Right lobe of liver (tissue), 6 donors: ENCODE data around the gene LDB2. TPM values are rescaled to one million over a fixed set of nuclear protein-coding genes. Genes with fewer than 3 reads are reported as not detected.

ENCODE experiments used
- ATAC-seq, 4 donors: fragments of 200-7000 bp; cut with Tn5 transposase; one replicate each; pipeline ENCODE4 v1.9.1; 2020; ENCODE audit warnings: mild to moderate bottlenecking in 4 of 4, moderate library complexity in 4 of 4
- DNase-seq, 3 donors: peaks; one replicate each; pipeline ENCODE4 v3.0.0-alpha.2; 2020
- H3K27ac ChIP-seq, 3 donors: fragments of 200-600 bp; one replicate each; pipeline ENCODE4 v1.8.0; 2022
- H3K27me3 ChIP-seq, 2 donors: fragments of 200-600 bp; one replicate each; pipeline ENCODE4 v1.8.0; 2022
- H3K36me3 ChIP-seq, 4 donors: fragments of 200-600 bp; sonication (generic) in 1 of 4; one replicate each; pipeline versions ENCODE4 v1.5.1 to v1.8.0; 2017 to 2022; ENCODE audit warnings: control low read depth in 1 of 4
- H3K4me1 ChIP-seq, 4 donors: fragments of 200-600 bp; sonication (generic) in 1 of 4; one replicate each; pipeline versions ENCODE4 v1.5.1 to v1.8.0; 2017 to 2022; ENCODE audit warnings: control low read depth in 1 of 4
- H3K4me3 ChIP-seq, 3 donors: fragments of 200-600 bp; one replicate each; pipeline ENCODE4 v1.8.0; 2022
- H3K9me3 ChIP-seq, 4 donors: fragments of 200-600 bp; sonication (generic) in 1 of 4; one replicate each; pipeline versions ENCODE4 v1.5.1 to v1.8.0; 2017 to 2022; ENCODE audit warnings: control low read depth in 1 of 4
- POLR2A ChIP-seq: fragments of 450-650 bp; IDR thresholded peaks from one replicate; pipeline ENCODE4 v1.6.1; 2017; ENCODE audit warnings: antibody characterized with exemption, mild to moderate bottlenecking
- WGBS: methylation state at CpG from one replicate; pipeline ENCODE4 v1.1.6; 2018; ENCODE audit warnings: low coverage, low lambda C conversion rate; ENCODE audit not compliant: insufficient coverage; ENCODE audit errors: missing lambda C conversion rate; 5-methylcytosine and 5-hydroxymethylcytosine counted together
- intact Hi-C, 2 donors: fragments of 100-400 bp; cut with DNase I; formaldehyde crosslinking; loops; one replicate each; pipeline versions ENCODE4 v1.11.2 to v1.14.1; 2022
- total RNA-seq, 6 experiments: library from RNA; depleted of rRNA in 2 of 6; stranded (reverse); fragments of >200 nt in 2 of 6; fragmentation: NEBNext Ultra II Directional in 3 of 6; extraction: Animal tissue kit (Norgen Biotek cat#: 25700) in 3 of 6; gene quantifications; one replicate each; pipeline versions ENCODE4 v1.1.0 to v1.2.4, GENCODE V29; 2016 to 2023
- TF ChIP-seq, protein P1 (sequence below), 4 donors: fragments of 200-600 bp in 3 of 4; fragments of 450-650 bp in 1 of 4; IDR thresholded peaks; one replicate each; pipeline versions ENCODE4 v1.5.1 to v1.8.0; 2016 to 2022; ENCODE audit warnings: antibody characterized with exemption in 4 of 4, mild to moderate bottlenecking in 2 of 4
- donor health status: DM: no; HTN: yes; CAD: no.
- donor health status: DM: no; HTN: no; CAD: no.
- donor health status: DM: no; HTN: no; CAD: no.
- donor health status: DM: no; HTN: yes; CAD: no.
- donor health status: DM: no; HTN: yes; CAD: no.

The LDB2 gene
- total RNA-seq, 6 experiments from 2014 or later: 11.4 to 26.6 (median 17.3) TPM

DNA sequence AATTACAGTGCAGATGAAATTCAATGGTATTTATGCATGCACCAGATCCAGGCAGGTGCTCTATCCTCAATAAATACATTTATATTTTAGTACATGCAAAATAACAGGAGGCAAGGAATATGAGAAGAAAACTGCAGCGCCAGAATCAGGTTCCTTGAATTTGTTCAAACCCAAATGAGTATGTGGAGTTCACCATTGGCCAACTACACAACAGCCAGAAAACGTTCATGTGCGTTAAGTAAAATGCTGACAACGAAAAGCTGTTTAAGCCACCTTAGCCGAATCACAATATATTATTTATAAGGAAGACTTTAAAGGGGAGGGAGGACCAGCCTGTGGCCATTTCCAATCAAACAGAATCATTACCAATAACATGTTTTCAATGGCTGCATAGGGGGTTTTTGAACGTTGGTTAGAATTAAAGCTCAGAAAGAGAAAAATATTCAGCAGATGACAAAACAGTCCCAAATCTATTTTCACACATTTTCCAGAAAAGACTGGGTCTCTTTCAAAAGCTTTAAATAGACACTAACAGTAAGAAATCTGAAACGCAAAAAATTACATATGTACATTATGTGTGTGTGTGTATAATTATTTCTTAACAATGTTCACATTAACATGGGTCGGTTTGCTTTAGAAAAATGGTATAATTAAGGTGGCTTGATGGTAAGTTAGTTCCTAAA, 171.9 kb downstream of the LDB2 start:
- 85% methylated on average over 8 of the region's 8 CpGs for WGBS

DNA sequence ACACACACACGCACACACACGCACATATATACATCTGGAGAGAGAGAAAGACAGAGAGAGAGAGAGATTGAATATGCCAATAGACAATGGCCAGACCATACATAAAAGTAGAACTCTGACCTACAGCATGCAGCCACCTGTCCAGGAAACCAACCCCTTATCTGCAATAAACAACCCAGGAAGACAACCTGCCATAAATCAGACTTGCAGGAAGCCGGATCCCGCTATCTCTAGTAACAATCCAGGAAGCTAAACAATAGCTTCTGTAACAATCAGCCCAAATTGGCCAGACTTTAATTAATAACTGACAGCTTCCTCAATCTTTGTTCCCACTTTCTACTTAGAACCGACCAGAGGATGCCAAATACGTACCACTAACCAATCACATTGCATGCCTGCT, 173.2 kb downstream of the LDB2 start:
- Histone ChIP-seq H3K9me3 (no peaks in the 10 kb centered on the region), H3K27me3 (no peaks in the 10 kb centered on the region), H3K36me3 (no peaks in the 10 kb centered on the region), H3K4me3 (no peak overlapping the region), H3K27ac (no peak overlapping the region), H3K4me1 (peaks cover 0 to 21% (median 8%) of the 10 kb centered on the region in 4 donors)
- intact Hi-C loops: no loop called here
- TF ChIP-seq POLR2A: no peak
- TF ChIP-seq, protein P1, sequence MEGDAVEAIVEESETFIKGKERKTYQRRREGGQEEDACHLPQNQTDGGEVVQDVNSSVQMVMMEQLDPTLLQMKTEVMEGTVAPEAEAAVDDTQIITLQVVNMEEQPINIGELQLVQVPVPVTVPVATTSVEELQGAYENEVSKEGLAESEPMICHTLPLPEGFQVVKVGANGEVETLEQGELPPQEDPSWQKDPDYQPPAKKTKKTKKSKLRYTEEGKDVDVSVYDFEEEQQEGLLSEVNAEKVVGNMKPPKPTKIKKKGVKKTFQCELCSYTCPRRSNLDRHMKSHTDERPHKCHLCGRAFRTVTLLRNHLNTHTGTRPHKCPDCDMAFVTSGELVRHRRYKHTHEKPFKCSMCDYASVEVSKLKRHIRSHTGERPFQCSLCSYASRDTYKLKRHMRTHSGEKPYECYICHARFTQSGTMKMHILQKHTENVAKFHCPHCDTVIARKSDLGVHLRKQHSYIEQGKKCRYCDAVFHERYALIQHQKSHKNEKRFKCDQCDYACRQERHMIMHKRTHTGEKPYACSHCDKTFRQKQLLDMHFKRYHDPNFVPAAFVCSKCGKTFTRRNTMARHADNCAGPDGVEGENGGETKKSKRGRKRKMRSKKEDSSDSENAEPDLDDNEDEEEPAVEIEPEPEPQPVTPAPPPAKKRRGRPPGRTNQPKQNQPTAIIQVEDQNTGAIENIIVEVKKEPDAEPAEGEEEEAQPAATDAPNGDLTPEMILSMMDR (IDR thresholded peaks at IDR 0.05): no peak
- DNase-seq: no peak
- ATAC-seq: no peak
- 79% methylated on average over 5 of the region's 6 CpGs for WGBS

More for the DNA sequence above, 171.9 kb downstream of the LDB2 start:
- intact Hi-C loops: no loop called here
- H3K27me3 ChIP-seq: no peaks in the 10 kb centered on the region
- no peaks in the 10 kb centered on the region for H3K9me3 ChIP-seq
- peaks cover 0 to 16% (median 4%) of the 10 kb centered on the region in 4 donors for H3K4me1 ChIP-seq
- no peaks in the 10 kb centered on the region for H3K36me3 ChIP-seq
- no peak overlapping the region for H3K27ac ChIP-seq
- no peak overlapping the region for H3K4me3 ChIP-seq
- ATAC-seq: no peak
- no peak for DNase-seq
- TF ChIP-seq, protein P1 (IDR thresholded peaks at IDR 0.05): no peak
- TF ChIP-seq POLR2A: no peak

DNA sequence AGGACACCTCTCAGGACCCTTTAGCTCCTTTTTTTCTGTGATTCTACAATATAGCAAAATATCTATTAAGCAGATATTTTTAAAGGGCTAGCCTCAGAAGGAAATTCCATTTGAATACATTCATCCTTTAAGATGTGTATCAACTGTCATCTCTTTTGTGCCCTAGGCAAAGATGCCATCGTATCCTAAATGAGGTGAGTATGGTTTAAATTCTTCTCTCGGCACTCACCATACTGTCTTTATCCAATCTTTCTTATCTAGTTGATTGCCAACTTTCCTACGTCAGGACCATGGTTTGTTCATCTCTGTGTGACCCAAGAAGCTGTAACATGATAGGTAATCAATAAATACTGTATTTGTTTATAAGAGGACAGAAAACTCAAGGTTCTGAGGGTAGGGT, 176.0 kb downstream of the LDB2 start:
- H3K4me1 ChIP-seq: peaks cover 0 to 21% (median 8%) of the 10 kb centered on the region in 4 donors
- peak in 1 of 4 donors; percentile 34 for ATAC-seq
- whole genome bisulfite sequencing: 50% methylated on average over 3 of the region's 3 CpGs
- no peaks in the 10 kb centered on the region for H3K36me3 ChIP-seq
- H3K27me3 ChIP-seq: no peaks in the 10 kb centered on the region
- H3K27ac ChIP-seq: peak overlapping the region in 2 of 3 donors; percentile 28 to 59
- intact Hi-C loops: no loop called here
- TF ChIP-seq, protein P1 (IDR thresholded peaks at IDR 0.05): no peak
- no peak for TF ChIP-seq POLR2A
- H3K4me3 ChIP-seq: no peak overlapping the region
- DNase-seq: no peak
- H3K9me3 ChIP-seq: no peaks in the 10 kb centered on the region

DNA sequence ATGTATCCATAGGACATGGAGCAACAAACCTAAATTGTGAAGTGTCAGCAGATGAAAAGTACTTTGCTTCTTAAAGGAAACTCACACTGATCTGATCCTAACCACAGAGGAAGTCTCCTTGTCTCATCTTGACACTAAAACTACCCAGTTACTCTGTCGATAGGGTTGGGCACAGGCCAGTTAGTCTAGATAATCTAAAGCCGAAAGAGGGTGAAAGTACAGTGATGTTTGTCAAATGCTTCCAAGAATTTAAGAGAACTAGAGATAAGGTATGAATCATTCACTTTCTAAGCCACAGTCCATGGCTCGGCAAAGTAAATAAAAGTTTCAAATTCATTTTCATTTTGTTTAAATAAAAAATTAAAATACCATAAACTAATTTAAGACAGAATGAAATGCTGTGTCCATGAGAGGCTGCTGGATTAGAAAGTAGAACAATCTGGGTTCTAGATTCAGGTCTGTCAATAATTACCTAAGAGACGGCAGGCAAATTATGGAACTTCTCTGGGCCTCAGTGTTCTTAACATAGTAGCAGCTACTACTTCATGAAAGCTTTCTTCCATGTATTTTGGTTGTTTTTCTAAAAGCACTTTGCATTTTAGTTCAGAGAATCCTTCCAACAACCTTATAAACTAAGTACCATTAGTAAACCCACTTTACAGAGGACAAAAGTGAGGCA, 176.7 kb downstream of the LDB2 start:
- DNase-seq (peak in 2 of 3 donors; percentile 42 to 53), ATAC-seq (peak; percentile 87 to 96 (median 91))
- Histone ChIP-seq H3K27me3 (no peaks in the 10 kb centered on the region), H3K9me3 (no peaks in the 10 kb centered on the region), H3K4me1 (peaks cover 0 to 21% (median 8%) of the 10 kb centered on the region in 4 donors), H3K27ac (peak overlapping the region; percentile 28 to 59 (median 47)), H3K4me3 (peak overlapping the region in 2 of 3 donors; percentile 18 to 23), H3K36me3 (no peaks in the 10 kb centered on the region)
- 7% methylated on average over 4 of the region's 4 CpGs for WGBS
- intact Hi-C loops: no loop called here
- TF ChIP-seq POLR2A: no peak

DNA sequence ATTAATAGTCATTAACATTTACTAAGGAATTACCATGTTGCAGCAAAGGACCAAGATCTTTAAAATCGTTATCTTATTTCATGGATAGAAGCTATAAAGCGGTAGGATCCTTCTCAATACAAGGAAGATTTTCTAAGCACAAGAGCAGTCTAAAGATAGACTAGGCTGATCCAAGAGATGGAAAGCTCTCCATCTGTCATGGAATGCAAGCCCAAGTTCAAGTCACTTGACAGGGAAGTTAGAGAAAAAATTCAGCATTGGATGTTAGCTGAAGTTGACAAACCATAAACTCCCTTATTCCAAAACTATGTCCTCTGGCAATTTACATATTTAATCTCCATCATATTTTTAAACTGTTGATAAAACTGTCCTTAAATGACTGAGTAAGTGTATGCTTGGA, 177.7 kb downstream of the LDB2 start:
- H3K27me3 ChIP-seq: no peaks in the 10 kb centered on the region
- WGBS: 84% methylated on average over 2 of the region's 2 CpGs
- ATAC-seq (no peak), DNase-seq (no peak)
- TF ChIP-seq, protein P1 (IDR thresholded peaks at IDR 0.05): no peak
- TF ChIP-seq POLR2A: no peak
- H3K4me3 ChIP-seq: no peak overlapping the region
- intact Hi-C loops: no loop called here
- no peaks in the 10 kb centered on the region for H3K9me3 ChIP-seq
- H3K27ac ChIP-seq: peak overlapping the region in 1 of 3 donors; percentile 59
- H3K36me3 ChIP-seq: no peaks in the 10 kb centered on the region
- peaks cover 0 to 21% (median 8%) of the 10 kb centered on the region in 4 donors for H3K4me1 ChIP-seq
